Activated CD4-positive, alpha-beta memory T cell treated with anti-CD3 and anti-CD28 coated beads for 36 hours (primary cell): Measurements from ENCODE around the gene KIAA1958. TPM values are rescaled to one million over a fixed set of nuclear protein-coding genes. Genes with fewer than 3 reads are reported as not detected.

Experiments
- CTCF ChIA-PET: fragments of 350-600 bp; sonication (Branson Sonifier 250); formaldehyde crosslinking; loops from one replicate; lab custom pipeline; 2021; ENCODE audit warnings: antibody characterized with exemption, inconsistent platforms; lab: Charles Lee
- POLR2A ChIA-PET: fragments of 350-600 bp; sonication (Branson Sonifier 250); formaldehyde crosslinking; loops from one replicate; lab custom pipeline; 2021; ENCODE audit warnings: antibody characterized with exemption; lab: Charles Lee
- DNase-seq: peaks from one replicate; pipeline ENCODE4 v3.0.0-alpha.2; 2020
- H3K27ac Mint-ChIP-seq: one replicate; pipeline ENCODE4 v1.8.0; 2021; ENCODE audit warnings: mixed read lengths
- H3K27me3 Mint-ChIP-seq: one replicate; pipeline ENCODE4 v1.8.0; 2021; ENCODE audit warnings: mixed read lengths
- H3K36me3 Mint-ChIP-seq: one replicate; pipeline ENCODE4 v1.8.0; 2021; ENCODE audit warnings: mixed read lengths
- H3K4me1 Mint-ChIP-seq: one replicate; pipeline ENCODE4 v1.8.0; 2021; ENCODE audit warnings: low read depth, mixed read lengths
- H3K4me3 Mint-ChIP-seq: one replicate; pipeline ENCODE4 v1.8.0; 2021; ENCODE audit warnings: mild to moderate bottlenecking, mixed read lengths
- H3K9me3 Mint-ChIP-seq: one replicate; pipeline ENCODE4 v1.8.0; 2021; ENCODE audit warnings: mixed read lengths
- intact Hi-C: fragments of 100-400 bp; cut with micrococcal nuclease; formaldehyde crosslinking; loops from one replicate; pipeline ENCODE4 v1.15.1; 2023
- total RNA-seq, 2 experiments: library from RNA; stranded (reverse); gene quantifications; one replicate each; pipeline ENCODE4 v1.2.3, GENCODE V29; 2021

Gene KIAA1958
- total RNA-seq, 2 experiments from 2014 or later, result 6.1 to 6.5 TPM

DNA sequence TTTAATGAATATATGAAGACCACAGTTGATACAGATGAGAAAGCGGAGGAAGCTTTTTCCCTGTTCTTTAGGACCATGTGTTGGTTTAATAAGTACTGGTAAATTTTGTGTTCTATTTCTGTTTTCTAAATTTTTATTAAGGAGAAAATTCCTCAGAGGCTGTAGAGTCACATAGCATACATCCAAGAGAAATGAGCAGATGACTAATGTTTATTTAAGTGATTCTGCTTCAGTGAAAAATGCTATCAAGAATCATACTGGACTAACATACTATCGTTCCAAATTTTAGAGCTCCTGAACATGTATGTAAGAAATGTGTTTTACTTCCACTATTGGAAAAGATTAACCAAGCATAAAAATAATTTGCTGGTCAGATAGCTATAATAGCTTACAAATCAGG is 115.0 kb downstream of the KIAA1958 start:
- ChIA-PET CTCF (no interaction called here), POLR2A (no interaction called here)
- Mint-ChIP-seq H3K4me1 (peaks cover 9% of the 10 kb centered on the region), H3K4me3 (no peak overlapping the region), H3K36me3 (no peaks in the 10 kb centered on the region), H3K27ac (no peak overlapping the region), H3K27me3 (no peaks in the 10 kb centered on the region), H3K9me3 (no peaks in the 10 kb centered on the region)
- intact Hi-C loops, result no loop called here
- DNase-seq, result no peak

DNA sequence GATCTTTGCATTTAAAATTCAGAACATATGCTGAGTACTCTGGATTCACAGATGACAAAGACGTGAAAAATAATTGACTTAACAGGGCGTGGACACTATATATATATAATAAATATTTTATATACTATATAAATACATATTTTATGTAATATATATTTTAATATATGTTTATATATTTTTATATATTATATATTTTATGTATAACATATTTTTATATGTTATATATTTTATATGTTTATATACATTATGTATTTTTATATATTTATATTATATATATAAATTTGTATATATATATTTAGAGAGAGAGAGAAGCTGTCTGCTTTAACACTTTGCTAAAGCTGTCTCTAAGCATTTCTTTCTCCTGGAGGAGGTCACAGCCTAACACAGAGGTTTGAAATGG is 118.2 kb downstream of the KIAA1958 start:
- Mint-ChIP-seq H3K4me3 (no peak overlapping the region), H3K27me3 (no peaks in the 10 kb centered on the region), H3K27ac (no peak overlapping the region), H3K4me1 (peaks cover 9% of the 10 kb centered on the region), H3K36me3 (no peaks in the 10 kb centered on the region), H3K9me3 (no peaks in the 10 kb centered on the region)
- ChIA-PET POLR2A (no interaction called here), CTCF (no interaction called here)
- intact Hi-C loops, result no loop called here
- DNase-seq, result no peak

DNA sequence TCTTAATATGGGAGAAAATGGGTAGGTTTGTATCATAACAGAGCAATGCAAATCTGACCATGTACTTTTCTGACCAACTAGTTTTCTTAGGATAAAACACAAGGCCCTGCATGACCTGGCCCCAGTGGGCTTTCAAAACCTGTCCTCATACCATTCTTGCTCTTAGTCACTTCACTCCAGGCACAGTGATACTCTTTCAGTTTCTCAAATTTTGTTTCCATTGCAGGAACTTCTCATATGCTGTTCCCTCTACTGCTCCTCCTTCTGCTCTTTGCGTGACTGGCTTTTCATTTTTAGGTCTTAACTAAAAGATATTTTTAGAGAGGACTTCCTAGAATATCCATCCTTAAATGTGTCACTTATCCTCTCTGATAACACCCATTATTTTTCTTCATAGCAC is 118.9 kb downstream of the KIAA1958 start:
- Mint-ChIP-seq H3K36me3 (no peaks in the 10 kb centered on the region), H3K9me3 (no peaks in the 10 kb centered on the region), H3K27me3 (no peaks in the 10 kb centered on the region), H3K4me3 (no peak overlapping the region), H3K27ac (no peak overlapping the region), H3K4me1 (peaks cover 9% of the 10 kb centered on the region)
- intact Hi-C loops, result no loop called here
- CTCF ChIA-PET, result no interaction called here
- DNase-seq, result peak; percentile 13
- POLR2A ChIA-PET, result no interaction called here

DNA sequence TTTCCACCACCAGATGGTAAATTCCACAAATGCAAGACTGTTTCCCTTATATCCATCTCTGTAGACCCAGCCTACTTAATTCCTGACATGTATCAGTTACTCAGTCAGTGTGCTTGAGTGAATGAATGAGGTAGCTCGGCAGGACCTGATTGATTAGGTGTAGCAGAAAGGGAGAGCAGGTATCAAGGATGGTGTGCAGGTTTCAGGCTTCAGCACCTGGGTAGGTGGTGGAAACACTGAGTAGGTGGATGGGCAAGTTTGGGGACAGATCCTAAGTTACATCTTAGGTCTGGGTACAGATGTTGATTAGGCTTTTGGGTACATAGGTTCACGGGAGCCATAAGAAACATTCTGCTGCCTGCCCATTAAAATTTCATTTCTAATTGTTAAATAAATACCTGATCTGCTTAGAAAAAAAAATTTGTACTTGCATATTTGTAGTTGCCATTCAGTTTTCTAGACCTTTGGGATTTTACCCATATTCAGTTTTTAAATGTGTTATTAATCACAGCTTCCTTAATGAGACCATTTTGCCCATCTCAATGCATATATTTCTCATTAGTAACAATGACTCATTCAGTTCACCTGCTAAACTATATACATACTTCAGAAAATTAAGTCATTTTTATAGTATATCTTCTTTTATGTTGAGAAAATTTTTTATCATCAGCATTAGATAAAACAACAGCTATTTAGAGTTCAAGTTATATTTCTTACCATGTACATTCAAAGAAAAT is 119.5 kb downstream of the KIAA1958 start:
- ChIA-PET CTCF (no interaction called here), POLR2A (no interaction called here)
- no peak for DNase-seq
- H3K4me3 Mint-ChIP-seq, result no peak overlapping the region
- no peak overlapping the region for H3K27ac Mint-ChIP-seq
- intact Hi-C loops, result no loop called here
- H3K4me1 Mint-ChIP-seq, result peaks cover 9% of the 10 kb centered on the region
- H3K27me3 Mint-ChIP-seq, result no peaks in the 10 kb centered on the region
- no peaks in the 10 kb centered on the region for H3K9me3 Mint-ChIP-seq
- H3K36me3 Mint-ChIP-seq, result no peaks in the 10 kb centered on the region

DNA sequence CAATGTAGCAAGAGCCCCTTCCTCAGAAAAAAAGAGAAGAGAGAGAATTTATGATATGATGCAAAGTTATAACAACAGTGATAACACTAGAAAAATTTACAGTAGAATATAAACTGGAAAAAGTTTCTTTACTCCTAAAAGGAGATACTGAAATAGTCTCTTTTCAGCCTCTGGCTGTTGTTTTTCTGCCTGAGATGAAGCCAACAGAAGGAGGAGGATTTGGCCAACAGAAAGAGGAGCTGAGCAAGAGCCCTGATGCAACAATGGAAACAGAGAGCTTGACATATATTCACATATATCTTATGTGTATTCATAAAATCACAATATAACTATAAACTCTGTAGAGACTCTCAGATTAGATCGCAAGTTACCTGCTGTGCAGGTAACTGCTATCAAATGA is 122.2 kb downstream of the KIAA1958 start:
- POLR2A ChIA-PET, result no interaction called here
- no peak for DNase-seq

DNA sequence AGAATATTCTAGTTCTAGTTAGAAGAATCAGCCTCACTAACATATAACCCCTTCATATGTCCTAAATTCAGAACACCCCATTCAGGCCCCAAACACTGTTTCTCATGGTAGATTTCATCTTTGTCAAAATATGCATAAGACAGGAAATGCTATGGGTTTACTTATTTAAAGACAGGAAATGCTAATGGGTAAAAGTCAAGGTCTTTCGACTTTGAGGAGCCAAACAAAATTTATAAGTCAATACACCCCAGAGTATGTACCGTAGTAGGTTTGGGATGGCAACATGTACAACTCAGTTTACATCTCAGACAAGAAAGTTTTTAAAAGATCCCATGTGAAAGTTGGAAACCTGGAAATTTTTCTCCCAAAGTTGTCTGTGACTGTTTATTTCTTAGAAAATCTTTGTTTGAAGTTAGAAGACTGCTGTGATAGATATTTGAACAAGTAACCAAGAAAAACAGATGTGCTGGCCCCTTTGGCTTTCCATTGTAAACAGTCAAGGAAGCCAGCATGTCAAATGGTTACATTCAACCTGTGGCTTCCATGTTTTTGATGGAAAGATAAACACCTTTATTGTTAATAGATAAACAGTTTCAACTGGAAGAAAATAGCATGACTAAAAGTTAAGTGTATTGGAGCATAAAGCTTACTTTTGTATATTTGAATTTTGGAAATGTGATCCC is 129.1 kb downstream of the KIAA1958 start:
- intact Hi-C loops, result no loop called here
- H3K27me3 Mint-ChIP-seq, result no peaks in the 10 kb centered on the region
- H3K27ac Mint-ChIP-seq, result no peak overlapping the region
- no peak for DNase-seq
- ChIA-PET POLR2A (no interaction called here), CTCF (no interaction called here)
- no peak overlapping the region for H3K4me3 Mint-ChIP-seq
- H3K9me3 Mint-ChIP-seq, result no peaks in the 10 kb centered on the region
- peaks cover 2% of the 10 kb centered on the region for H3K4me1 Mint-ChIP-seq
- peaks cover 2% of the 10 kb centered on the region for H3K36me3 Mint-ChIP-seq

More for the DNA sequence above, 122.2 kb downstream of the KIAA1958 start:
- no peaks in the 10 kb centered on the region for H3K27me3 Mint-ChIP-seq
- peaks cover 9% of the 10 kb centered on the region for H3K4me1 Mint-ChIP-seq
- CTCF ChIA-PET, result interaction anchor here (0.9 kb wide), 1 partner anchor 137 kb away, joined by 3 read pairs; no protein-coding TSS in a partner anchor
- intact Hi-C loops, result no loop called here
- H3K4me3 Mint-ChIP-seq, result no peak overlapping the region
- H3K9me3 Mint-ChIP-seq, result no peaks in the 10 kb centered on the region
- no peak overlapping the region for H3K27ac Mint-ChIP-seq
- no peaks in the 10 kb centered on the region for H3K36me3 Mint-ChIP-seq

DNA sequence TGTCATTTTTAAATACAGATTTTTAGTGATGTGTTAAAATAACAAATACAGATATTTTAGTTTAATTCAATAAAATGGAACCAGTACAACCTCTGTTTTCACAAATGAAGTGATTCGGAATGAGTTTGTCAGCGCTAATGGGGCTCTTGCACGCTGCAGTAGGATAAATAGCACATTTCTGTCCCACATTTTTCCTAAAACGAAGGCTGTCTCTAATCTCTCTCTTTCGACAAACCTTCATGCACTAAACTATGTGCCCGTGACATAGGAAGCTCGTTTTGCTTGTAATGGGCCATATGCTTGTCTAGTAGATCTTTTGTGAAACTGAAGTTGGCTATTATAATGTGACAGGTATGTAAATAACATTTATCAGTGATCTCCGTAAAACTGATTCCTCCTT is 130.7 kb downstream of the KIAA1958 start:
- peaks cover 2% of the 10 kb centered on the region for H3K4me1 Mint-ChIP-seq

DNA sequence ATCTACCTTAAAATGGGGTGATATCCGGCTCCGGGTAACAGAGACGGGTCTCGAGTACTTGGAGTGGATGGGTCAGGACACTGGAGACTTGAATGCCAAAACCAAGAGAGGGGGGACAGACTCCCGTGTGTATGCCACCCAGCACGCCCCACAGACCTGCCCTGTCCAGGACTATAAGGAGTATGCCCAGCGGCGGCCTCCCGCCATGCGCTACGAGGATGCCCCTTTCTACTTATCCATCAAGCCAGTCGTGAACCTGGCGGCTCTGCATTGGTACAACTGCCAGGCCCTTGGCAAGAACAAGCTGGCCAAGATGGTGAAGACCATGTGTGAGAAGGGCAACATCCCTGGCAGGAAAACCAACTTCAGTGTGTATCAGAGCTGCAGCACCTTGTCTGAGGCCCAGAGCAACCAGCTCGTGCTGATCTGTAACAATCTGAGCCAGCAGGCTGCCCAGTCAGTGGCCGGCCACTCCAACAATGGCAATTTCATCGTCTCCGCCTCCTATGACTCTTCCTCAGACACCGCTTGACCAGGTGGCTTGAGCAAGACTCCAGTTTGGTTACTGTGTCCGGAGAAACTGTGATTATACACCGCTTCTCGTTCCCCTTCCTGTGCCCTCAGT is 131.9 kb downstream of the KIAA1958 start:
- POLR2A ChIA-PET, result no interaction called here
- H3K9me3 Mint-ChIP-seq, result no peaks in the 10 kb centered on the region
- H3K4me3 Mint-ChIP-seq, result no peak overlapping the region
- no peak for DNase-seq
- peaks cover 2% of the 10 kb centered on the region for H3K36me3 Mint-ChIP-seq
- intact Hi-C loops, result no loop called here
- no peak overlapping the region for H3K27ac Mint-ChIP-seq
- peaks cover 2% of the 10 kb centered on the region for H3K4me1 Mint-ChIP-seq
- CTCF ChIA-PET, result interaction anchor here (0.9 kb wide), 1 partner anchor 201 kb away, joined by 3 read pairs; no protein-coding TSS in a partner anchor
- H3K27me3 Mint-ChIP-seq, result no peaks in the 10 kb centered on the region

More for the DNA sequence above, 130.7 kb downstream of the KIAA1958 start:
- no peak for DNase-seq
- Mint-ChIP-seq H3K4me3 (no peak overlapping the region), H3K36me3 (peaks cover 2% of the 10 kb centered on the region), H3K27ac (no peak overlapping the region), H3K27me3 (no peaks in the 10 kb centered on the region), H3K9me3 (no peaks in the 10 kb centered on the region)
- intact Hi-C loops, result no loop called here
- CTCF ChIA-PET, result no interaction called here
- POLR2A ChIA-PET, result no interaction called here

DNA sequence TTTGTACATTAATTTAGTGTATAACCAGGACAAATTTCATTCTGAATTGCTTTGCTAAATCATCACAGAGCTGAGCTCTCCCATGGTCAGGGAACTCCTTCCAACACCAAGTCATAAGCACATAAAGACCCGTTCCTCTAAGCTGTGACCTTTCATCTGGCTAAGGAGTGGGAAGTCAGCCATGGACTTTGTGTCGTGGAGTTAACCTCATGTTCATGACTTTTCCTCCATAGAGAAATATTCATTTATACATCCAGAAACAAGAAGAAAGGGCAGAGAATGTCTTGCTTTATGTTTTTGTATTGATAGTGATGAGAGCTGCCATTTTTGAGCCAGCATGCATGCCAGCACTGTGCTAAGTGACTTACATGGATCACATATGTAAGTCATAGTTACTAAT is 133.8 kb downstream of the KIAA1958 start:
- POLR2A ChIA-PET, result no interaction called here
- Mint-ChIP-seq H3K4me1 (peaks cover 2% of the 10 kb centered on the region), H3K9me3 (no peaks in the 10 kb centered on the region), H3K4me3 (no peak overlapping the region), H3K36me3 (peaks cover 2% of the 10 kb centered on the region), H3K27me3 (no peaks in the 10 kb centered on the region), H3K27ac (no peak overlapping the region)
- CTCF ChIA-PET, result interaction anchor here (1.1 kb wide), 1 partner anchor 173 kb away, joined by 3 read pairs; no protein-coding TSS in a partner anchor
- DNase-seq, result no peak
- intact Hi-C loops, result no loop called here

DNA sequence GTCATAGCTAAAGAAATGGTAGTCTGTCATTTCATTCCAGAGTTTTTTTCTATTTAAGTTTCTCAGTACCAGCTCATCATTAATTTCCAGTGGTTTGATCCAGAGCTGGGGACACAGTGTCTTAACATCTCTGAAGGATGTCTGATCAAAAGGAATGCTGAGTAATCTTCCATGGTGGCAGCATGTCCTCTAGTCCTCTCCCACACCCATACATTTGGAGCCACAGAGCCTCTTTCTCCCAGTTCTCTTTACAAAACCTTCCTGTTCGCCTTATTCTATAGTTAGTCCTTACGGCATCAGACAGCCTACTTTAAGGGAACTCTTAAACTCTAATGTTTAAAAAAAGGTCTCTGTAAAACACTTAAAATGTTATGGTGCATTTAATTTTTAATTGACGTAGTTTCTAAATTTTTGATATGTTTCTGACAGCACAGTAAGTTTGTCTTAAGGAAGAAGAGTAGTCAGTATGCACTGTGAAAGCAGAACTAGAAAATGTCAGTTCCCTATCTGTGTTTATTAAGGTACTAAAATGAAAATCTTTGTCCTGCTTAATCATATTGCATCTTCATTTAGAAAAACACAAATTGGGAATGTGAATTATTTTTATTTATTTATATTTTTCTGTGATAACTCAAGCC is 134.5 kb downstream of the KIAA1958 start:
- no peak for DNase-seq
- ChIA-PET CTCF (no interaction called here), POLR2A (no interaction called here)
- Mint-ChIP-seq H3K4me1 (no peaks in the 10 kb centered on the region), H3K9me3 (no peaks in the 10 kb centered on the region), H3K27ac (no peak overlapping the region), H3K36me3 (peaks cover 2% of the 10 kb centered on the region), H3K4me3 (no peak overlapping the region), H3K27me3 (no peaks in the 10 kb centered on the region)
- intact Hi-C loops, result no loop called here

DNA sequence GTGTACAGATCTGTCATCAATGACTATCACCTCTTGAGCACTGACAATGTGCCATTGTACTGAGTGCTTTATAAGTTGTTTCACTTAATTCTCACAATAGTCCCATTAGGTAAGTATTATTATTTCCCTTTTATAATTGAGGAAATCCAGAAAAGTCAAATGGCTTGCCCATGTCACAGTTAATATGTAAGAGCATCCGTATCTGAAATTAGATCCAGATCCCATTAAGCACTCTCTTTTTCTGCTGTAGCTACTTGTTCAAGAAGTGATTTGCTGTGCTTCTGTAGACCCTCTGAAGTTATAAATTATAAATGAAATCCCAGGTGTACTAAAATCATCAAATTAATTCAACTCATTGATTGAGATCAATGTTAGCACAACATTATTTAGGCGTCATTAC is 136.6 kb downstream of the KIAA1958 start:
- DNase-seq, result no peak
- H3K9me3 Mint-ChIP-seq, result no peaks in the 10 kb centered on the region
- no peak overlapping the region for H3K4me3 Mint-ChIP-seq
- POLR2A ChIA-PET, result no interaction called here
- H3K27ac Mint-ChIP-seq, result no peak overlapping the region
- no peaks in the 10 kb centered on the region for H3K4me1 Mint-ChIP-seq
- H3K27me3 Mint-ChIP-seq, result no peaks in the 10 kb centered on the region
- CTCF ChIA-PET, result no interaction called here
- intact Hi-C loops, result no loop called here
- peaks cover 2% of the 10 kb centered on the region for H3K36me3 Mint-ChIP-seq
